Activated effector memory CD4-positive, alpha-beta T cell treated with anti-CD3 and anti-CD28 coated beads, Interleukin-2, amount 50 U/mL, for 16 hours (primary cell): ENCODE data around the gene HACD3.
"Not testable (repeated sequence)": the region's sequence is repeated elsewhere in the genome, so short reads cannot be mapped to it uniquely, and the experiment has no call there.

ENCODE experiments used
- DNase-seq: peaks from one replicate; pipeline ENCODE4 v3.0.0-alpha.2; 2020

HACD3 gene

DNA sequence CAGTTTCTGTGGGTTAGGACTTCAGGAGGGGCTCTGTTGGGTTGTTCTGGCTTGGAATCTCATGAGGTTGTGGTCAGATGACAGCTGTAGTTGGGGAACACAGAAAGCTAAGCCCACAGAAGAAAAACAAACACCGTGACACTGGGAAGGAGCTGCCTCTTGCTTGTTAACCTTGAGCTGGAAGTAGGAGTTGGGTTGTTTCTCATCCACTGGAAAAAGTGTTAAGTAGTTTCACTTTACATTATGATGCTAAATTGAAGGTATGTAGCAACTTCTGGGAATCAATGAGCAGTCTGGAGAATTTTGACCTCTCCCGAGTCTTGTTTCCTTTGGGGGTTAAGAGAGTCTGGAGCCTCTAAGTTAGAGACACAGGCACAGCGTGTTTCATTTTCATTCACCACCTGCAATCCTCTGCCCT is 20.4 kb downstream of the HACD3 start:
- no peak for DNase-seq

DNA sequence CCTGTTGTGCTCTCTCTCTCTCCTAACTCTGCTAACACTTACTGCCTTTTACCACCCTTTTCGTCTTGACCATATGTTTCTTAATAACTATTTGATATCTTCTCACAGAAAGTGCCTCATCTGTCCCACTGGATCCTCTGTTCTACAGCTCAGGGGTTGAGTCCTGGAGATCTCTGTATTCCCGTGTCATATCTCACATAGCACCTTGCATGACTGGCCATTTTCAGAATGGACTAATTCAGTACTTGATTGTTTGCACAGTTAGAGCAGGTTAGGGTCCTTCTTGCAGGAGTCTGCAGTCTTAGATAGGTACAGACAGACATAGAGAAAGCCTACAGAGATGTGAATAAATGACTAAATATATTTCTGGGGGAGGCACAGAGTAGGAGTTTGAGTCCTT is 20.9 kb downstream of the HACD3 start:
- DNase-seq: no peak

DNA sequence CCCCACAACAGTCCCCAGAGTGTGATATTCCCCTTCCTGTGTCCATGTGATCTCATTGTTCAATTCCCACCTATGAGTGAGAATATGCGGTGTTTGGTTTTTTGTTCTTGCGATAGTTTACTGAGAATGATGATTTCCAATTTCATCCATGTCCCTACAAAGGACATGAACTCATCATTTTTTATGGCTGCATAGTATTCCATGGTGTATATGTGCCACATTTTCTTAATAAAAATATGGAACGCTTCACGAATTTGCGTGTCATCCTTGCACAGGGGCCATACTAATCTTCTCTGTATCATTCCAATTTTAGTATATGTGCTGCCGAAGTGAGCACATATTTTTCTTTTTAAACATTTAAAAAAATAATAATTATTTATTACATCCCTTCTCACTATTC is 22.6 kb downstream of the HACD3 start:
- DNase-seq: not testable (repeated sequence)

DNA sequence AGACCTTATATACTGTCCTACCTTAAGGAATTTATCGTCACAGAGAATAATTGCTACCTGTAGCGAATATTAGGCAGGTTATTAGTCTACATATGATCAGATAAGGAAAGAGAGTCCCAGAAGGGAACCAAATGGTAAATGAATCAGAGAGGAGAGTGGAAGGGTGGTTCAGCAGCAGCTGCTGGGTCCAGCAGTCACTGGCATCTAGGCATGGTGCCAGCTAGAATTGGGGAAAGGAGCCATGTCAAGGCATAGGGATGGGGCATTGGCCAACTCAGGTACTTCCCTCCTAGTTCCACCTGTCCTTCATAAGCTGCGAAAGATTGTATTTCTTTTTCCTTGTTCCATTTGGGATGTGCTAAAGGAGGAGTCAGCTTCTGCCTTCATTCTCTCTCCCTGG is 23.4 kb downstream of the HACD3 start:
- DNase-seq: no peak

DNA sequence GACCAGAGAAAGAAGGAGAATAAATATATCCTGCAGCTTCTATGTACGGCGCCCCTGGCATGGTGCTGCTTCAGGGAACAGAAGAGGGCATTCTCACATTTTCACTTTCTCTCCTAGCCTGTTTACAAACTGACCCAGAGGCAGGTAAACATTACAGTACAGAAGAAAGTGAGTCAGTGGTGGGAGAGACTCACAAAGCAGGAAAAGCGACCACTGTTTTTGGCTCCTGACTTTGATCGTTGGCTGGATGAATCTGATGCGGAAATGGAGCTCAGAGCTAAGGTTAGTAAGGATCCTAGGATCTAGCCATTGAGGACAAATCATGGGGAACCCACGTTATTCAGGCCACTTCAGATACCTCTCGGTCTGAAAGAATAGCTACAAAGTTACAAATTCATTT is 26.4 kb downstream of the HACD3 start:
- DNase-seq: no peak

- DNase-seq: no peak
Measured at GRCh38 chr15:65558336-65558735, 28.1 kb downstream of the HACD3 start.

DNA sequence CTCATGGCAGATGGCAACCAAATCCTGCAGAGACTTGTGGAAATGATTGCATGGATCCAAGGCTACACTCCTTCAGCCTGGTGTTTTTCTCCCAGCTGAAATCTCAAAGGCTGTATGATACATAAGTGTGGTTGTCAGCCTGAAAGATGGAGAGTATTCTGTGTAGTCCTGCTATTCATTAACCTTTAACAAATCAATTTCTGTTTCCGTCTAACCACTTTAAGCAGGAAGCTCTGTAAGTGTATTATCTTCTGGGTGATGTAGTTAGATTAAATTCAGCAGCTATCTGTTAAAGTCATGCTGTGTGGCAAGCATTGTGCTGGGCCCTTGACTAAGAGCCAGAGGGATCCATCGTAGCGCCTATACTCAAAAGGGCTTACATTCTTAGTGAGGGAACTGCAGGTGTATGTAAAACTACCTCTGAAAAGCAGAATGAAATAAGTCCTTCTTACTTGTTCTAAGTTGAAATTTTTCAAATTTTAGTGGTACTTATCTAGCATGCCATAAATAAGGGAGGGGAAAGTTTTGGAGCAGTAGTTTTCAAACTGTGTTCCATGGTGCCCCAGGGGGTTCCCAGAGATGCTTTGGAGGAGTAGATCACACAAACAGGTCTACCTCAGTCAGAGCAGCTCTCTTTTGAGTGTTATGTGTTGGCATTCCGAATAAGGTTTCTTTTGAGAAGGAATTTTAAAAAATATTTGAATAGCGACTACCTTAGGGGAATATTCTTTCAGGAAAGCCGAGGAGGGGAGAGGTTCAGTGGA is 28.9 kb downstream of the HACD3 start:
- DNase-seq: no peak

DNA sequence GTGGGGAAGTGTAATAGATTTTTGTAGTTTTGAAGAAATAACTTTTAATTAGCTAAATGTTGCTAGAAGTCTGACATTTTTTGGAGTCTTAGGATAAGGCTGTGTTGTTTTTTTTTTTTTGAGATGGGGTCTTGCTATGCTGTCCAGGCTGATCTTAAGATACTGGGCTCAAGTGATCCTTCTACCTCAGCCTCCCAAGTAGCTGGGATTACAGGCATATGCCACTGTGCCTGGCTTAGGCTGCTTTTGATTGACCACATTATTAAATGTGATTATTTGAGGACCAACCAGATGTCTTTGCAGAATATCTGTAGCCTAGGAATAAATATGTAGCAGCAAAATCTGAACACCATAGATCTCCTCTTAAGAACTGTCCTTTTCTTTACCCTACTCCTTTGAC is 29.7 kb downstream of the HACD3 start:
- DNase-seq: no peak

DNA sequence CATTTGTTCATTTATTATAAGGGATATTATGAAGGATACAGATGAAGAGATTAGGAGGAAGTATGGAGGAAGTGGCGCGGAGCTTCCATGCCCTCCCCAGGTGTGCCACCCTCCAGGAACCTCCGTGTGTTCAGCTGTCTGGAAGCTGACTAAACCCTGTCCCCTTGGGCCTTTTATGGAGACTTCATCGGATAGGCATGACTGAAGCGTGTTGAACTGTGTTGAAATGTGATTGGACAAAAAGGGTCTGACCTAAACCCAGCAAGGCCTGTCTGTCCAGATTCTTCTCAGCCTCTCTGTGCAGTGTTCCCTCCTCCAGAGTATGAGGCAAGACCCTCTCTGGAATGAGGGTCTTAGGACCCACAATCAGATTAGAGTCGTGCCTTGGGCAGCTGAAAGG is 31.7 kb downstream of the HACD3 start:
- no peak for DNase-seq

DNA sequence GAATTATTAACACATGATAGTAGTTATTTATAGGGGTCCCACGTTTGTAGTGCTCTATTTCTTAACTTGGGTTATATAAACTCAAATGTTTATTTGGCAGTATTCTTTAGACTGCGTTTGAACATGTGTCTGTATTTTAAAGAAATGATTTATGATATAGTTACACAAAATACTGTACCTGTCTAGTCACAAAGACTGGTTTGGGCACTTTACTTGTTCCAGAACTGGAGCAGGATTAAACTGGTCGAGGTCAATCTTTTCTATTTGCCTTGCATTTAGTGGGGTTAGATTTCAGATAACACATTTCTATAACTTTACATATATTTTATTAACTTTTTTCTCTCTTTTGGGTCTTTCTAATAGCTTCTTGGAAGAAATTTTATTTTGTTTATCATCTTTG is 39.5 kb downstream of the HACD3 start:
- DNase-seq: no peak

- DNase-seq: no peak
Measured at GRCh38 chr15:65571971-65572370, 41.7 kb downstream of the HACD3 start.

- DNase-seq: no peak
Measured at GRCh38 chr15:65576664-65577063, 46.4 kb downstream of the HACD3 start.

DNA sequence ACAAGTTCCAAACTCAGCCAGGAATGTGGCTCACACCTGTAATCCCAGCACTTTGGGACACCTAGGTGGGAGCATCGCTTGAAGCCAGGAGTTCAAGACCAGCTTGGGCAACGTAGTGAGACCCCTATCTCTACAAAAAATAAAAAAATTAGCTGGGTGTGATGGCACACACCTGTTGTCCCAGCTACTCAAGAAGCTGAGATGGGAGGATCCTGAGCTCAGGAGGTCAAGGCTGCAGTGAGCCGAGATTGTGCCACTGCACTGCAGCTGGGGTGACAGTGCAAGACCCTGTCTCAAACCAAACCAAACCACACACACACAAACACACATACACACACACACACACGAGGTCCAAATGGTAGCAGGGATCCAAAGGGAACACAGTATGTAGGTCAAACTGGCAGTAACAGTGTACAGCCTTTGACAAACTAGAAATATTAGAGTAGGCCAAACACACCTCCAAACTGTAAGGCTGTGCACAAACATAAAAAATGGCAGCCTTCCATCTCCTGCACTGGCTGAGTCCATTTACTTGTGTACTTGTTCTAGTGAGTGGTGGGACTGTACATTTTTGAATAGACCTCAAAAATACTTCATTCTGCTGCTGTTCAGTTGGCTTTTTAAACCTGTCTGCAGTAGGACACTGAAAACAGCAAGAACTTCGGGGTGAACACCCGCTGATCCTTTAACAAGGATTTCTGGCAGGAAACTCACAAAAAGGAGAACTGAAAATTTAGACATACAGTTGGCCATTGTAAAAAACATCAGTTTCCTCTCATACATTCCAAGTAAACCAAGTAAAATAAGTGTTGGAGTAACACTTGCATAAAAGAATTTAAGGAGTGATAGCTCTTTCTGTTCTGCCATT is 47.1 kb downstream of the HACD3 start:
- DNase-seq: no peak

DNA sequence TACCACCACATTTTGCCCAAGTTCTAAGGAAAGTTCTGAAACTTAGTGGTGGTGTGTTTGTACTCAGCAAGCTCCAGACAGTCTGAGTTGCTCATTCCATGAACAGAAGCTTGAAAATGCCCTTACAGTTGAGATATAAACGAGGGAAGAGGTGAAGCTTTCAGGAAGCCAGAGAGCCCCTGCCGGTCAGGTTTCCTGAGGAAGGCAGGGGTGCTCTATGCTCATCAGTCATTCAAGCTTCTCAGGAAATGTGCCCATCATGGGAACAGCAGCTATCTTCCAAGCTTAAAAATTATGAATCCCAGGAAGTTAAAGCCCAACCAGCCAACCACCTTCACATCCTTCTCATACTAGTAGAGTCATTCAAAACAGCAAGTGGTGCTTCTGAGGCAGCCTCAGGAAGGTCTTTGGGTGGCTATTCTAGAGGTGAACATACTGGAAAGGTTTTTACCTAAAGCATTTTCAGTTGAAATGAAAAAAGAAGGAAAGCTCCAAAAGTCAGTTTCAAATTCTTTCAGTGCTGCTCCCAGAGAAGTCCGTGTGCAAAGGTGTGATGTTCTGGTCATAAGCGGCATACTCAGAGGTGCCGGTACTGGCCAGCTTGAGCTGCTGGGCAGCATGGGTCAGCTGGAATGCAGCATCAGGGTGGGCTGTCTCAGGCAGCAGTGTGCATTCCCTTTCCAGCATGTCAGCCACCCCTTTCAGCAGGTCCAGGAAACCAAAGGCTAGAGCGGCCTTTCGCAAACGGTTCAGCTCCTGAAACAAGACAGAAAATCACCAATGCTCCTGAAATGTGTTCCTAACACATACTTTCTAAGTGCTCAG is 48.9 kb downstream of the HACD3 start:
- DNase-seq: no peak

- DNase-seq: no peak
Measured at GRCh38 chr15:65579762-65580161, 49.5 kb downstream of the HACD3 start.

GRCh38 chr15:65580287-65580686 is 50.0 kb downstream of the HACD3 start:
- DNase-seq: no peak

DNA sequence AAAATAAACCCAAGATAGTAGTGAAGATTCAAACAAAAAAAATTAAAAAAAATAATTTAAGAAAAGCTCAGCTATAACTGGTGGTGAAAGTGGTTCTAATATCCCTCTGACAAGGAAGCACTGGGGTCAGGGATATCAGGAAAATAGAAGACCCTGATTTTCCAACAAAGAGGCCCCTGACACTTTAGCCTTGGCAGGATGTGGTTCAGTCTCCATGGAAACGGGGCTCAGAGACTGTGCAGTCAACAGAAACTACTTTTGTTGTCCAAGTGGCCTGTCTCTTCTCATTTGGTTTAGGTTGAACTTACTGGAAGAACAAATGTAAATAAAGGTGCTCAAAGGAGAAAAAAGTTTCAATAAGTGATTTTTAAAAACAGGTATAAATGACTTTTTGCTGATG is 53.4 kb downstream of the HACD3 start:
- peak; percentile 69 for DNase-seq

- no peak for DNase-seq
Measured at GRCh38 chr15:65584241-65584640, 54.0 kb downstream of the HACD3 start.

- no peak for DNase-seq
Measured at GRCh38 chr15:65587094-65587493, 56.8 kb downstream of the HACD3 start.

- no peak for DNase-seq
Measured at GRCh38 chr15:65595960-65596359, 65.7 kb downstream of the HACD3 start.

GRCh38 chr15:65598468-65598867 is 68.2 kb downstream of the HACD3 start:
- no peak for DNase-seq

DNA sequence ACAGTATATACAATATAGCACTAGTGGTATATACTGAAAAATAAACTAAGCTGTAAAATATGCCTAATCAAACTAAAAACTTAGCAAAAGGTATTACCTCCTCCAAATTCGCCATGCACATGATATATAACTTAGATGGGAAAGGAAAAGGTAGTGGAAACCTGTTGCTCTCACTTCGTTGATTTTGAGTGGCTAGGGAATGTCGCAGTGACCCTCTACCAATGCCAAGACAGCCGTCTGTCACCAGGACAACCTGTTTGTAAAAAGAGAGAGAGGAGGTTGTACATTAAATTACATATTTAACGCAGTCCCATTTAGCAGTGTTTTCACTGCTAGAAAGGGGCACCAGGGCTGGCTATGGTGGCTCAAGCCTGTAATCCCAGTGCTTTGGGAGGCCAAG is 69.4 kb downstream of the HACD3 start:
- DNase-seq: no peak

DNA sequence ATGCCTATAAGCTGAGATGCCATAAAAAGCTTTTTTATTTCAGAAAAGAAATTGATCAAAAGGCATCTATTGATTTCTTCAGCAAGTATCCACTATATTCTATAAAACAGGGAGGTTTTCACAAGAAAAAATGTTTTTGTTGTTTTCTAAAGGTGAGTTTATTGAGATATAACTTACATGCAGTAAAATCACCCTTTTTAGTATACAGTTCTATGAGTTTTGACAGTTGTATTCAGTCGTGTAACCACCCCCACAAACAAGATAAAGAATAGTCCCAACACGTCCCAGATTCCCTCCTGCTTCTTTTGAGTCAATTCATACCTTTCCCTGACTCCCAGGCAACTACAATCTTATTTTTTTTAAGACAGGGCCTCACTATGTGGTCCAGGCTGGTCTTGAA is 72.9 kb downstream of the HACD3 start:
- DNase-seq: no peak
